Gastrocnemius medialis (tissue), 4 donors: ENCODE results near the gene HIP1R. TPM values are rescaled to one million over a fixed set of nuclear protein-coding genes. Genes with fewer than 3 reads are reported as not detected.

ENCODE experiments used
- ATAC-seq, 2 donors: fragments of 150-250 bp; one replicate each; pipeline ENCODE4 v1.9.1; 2016
- DNase-seq, 2 donors: peaks; one replicate each; pipeline ENCODE4 v3.0.0-alpha.2; 2019
- H3K27ac ChIP-seq, 4 donors: fragments of 200-600 bp; sonication (generic); 1 replicate in 1 of 4; 2 replicates in 3 of 4; pipeline ENCODE4 v1.5.1; 2016 to 2018; ENCODE audit warnings: mild to moderate bottlenecking in 2 of 4, moderate library complexity in 1 of 4
- H3K27me3 ChIP-seq, 3 donors: fragments of 200-600 bp; sonication (generic) in 2 of 3; 1 replicate in 1 of 3; 2 replicates in 2 of 3; pipeline versions ENCODE4 v1.5.1 to v1.6.0; 2016 to 2019; ENCODE audit warnings: mild to moderate bottlenecking in 1 of 3, moderate library complexity in 1 of 3
- H3K36me3 ChIP-seq, 2 donors: fragments of 200-600 bp; sonication (generic) in 1 of 2; one replicate each; pipeline ENCODE4 v1.5.1; 2017 to 2018
- H3K4me1 ChIP-seq, 2 donors: fragments of 200-600 bp; sonication (generic) in 1 of 2; one replicate each; pipeline ENCODE4 v1.5.1; 2016 to 2017; ENCODE audit warnings: mild to moderate bottlenecking in 2 of 2
- H3K4me3 ChIP-seq, 4 donors: fragments of 200-600 bp; sonication (generic) in 3 of 4; 1 replicate in 1 of 4; 2 replicates in 3 of 4; pipeline ENCODE4 v1.5.1; 2016 to 2019; ENCODE audit warnings: mild to moderate bottlenecking in 2 of 4
- H3K9me3 ChIP-seq, 3 donors: fragments of 200-600 bp; sonication (generic) in 2 of 3; 1 replicate in 1 of 3; 2 replicates in 2 of 3; pipeline ENCODE4 v1.5.1; 2016 to 2019
- POLR2A ChIP-seq, 2 donors: fragments of 450-650 bp; IDR thresholded peaks; one replicate each; pipeline ENCODE4 v1.6.1; 2017; ENCODE audit warnings: antibody characterized with exemption in 2 of 2, mild to moderate bottlenecking in 2 of 2, moderate library complexity in 2 of 2
- in situ Hi-C, 4 donors: fragments of 200-750 bp; cut with MboI; loops; one replicate each; pipeline versions ENCODE4 v1.15.0 to v1.8.0; 2017; ENCODE audit warnings: low sequenced_read_pairs in 4 of 4
- intact Hi-C: fragments of 100-400 bp; cut with DNase I; formaldehyde crosslinking; loops from one replicate; pipeline ENCODE4 v1.15.1; 2023; ENCODE audit warnings: low total_unique reads
- total RNA-seq, 4 donors: library from RNA; depleted of rRNA; stranded (reverse); fragments of >200 nt; gene quantifications; one replicate each; pipeline versions ENCODE4 v1.1.0 to v1.2.3, GENCODE V29; 2016
- TF ChIP-seq, protein P1 (sequence below), 5 experiments: fragments of 450-650 bp in 3 of 5; fragments of 200-600 bp in 2 of 5; sonication (generic) in 2 of 5; IDR thresholded peaks in 4 of 5; conservative IDR thresholded peaks in 1 of 5; 1 replicate in 4 of 5; 2 replicates in 1 of 5; pipeline ENCODE4 v1.5.1; 2016 to 2019; ENCODE audit warnings: antibody characterized with exemption in 5 of 5, mild to moderate bottlenecking in 3 of 5, moderate library complexity in 3 of 5

Gene HIP1R
- total RNA-seq, 4 donors from 2014 or later: 9.3 to 14.8 (median 14.5) TPM

DNA sequence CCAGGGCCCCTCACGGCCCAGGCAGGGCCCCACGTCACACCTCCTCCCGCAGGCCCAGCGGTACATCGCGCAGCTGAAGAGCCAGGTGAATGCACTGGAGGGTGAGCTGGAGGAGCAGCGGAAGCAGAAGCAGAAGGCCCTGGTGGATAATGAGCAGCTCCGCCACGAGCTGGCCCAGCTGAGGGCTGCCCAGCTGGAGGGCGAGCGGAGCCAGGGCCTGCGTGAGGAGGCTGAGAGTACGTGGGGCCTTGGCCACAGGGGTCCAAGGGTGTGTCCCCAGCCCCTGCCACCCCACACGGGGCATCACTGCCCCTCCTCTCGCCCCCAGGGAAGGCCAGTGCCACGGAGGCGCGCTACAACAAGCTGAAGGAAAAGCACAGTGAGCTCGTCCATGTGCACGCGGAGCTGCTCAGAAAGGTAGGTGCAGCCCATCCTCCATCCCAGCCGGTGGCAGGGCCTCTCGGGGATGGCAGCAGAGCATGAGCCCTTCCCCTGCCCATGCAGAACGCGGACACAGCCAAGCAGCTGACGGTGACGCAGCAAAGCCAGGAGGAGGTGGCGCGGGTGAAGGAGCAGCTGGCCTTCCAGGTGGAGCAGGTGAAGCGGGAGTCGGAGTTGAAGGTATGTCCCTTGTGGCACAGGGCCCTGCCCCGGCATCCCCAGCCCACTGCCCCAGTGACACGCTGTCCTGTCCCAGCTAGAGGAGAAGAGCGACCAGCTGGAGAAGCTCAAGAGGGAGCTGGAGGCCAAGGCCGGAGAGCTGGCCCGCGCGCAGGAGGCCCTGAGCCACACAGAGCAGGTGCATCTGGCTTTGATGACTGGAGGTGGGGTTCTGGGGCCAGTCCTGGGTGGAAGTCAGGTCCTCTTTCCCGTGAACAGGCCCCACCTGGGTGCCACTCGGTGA, 20.9 kb downstream of the HIP1R start:
- Histone ChIP-seq H3K4me3 (no peak overlapping the region), H3K27ac (no peak overlapping the region), H3K4me1 (peaks cover 6 to 11% of the 10 kb centered on the region in 2 donors), H3K9me3 (no peaks in the 10 kb centered on the region), H3K36me3 (no peaks in the 10 kb centered on the region), H3K27me3 (no peaks in the 10 kb centered on the region)
- in situ Hi-C loops (loop anchor here in 3 of 4 donors (5.0 to 10.0 kb wide), 2 partner anchors 96 to 99 kb away; no protein-coding TSS in a partner anchor), intact Hi-C loops (no loop called here)
- DNase-seq: no peak
- TF ChIP-seq, protein P1, sequence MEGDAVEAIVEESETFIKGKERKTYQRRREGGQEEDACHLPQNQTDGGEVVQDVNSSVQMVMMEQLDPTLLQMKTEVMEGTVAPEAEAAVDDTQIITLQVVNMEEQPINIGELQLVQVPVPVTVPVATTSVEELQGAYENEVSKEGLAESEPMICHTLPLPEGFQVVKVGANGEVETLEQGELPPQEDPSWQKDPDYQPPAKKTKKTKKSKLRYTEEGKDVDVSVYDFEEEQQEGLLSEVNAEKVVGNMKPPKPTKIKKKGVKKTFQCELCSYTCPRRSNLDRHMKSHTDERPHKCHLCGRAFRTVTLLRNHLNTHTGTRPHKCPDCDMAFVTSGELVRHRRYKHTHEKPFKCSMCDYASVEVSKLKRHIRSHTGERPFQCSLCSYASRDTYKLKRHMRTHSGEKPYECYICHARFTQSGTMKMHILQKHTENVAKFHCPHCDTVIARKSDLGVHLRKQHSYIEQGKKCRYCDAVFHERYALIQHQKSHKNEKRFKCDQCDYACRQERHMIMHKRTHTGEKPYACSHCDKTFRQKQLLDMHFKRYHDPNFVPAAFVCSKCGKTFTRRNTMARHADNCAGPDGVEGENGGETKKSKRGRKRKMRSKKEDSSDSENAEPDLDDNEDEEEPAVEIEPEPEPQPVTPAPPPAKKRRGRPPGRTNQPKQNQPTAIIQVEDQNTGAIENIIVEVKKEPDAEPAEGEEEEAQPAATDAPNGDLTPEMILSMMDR (IDR thresholded peaks at IDR 0.05 in 4 of 5, conservative IDR thresholded peaks at IDR 0.05 in 1 of 5): no peak
- no peak for TF ChIP-seq POLR2A (IDR thresholded peaks at IDR 0.05)
- no peak for ATAC-seq

- Histone ChIP-seq H3K27ac (no peak overlapping the region), H3K9me3 (no peaks in the 10 kb centered on the region), H3K4me3 (no peak overlapping the region), H3K4me1 (peaks cover 6 to 8% of the 10 kb centered on the region in 2 donors), H3K27me3 (no peaks in the 10 kb centered on the region), H3K36me3 (no peaks in the 10 kb centered on the region)
- TF ChIP-seq, protein P1 (IDR thresholded peaks at IDR 0.05 in 4 of 5, conservative IDR thresholded peaks at IDR 0.05 in 1 of 5): no peak
- no peak for TF ChIP-seq POLR2A (IDR thresholded peaks at IDR 0.05)
- intact Hi-C loops: no loop called here
- no peak for ATAC-seq
- no peak for DNase-seq
- in situ Hi-C loops: loop anchor here in 3 of 4 donors (5.0 to 10.0 kb wide), 2 partner anchors 95 to 98 kb away; no protein-coding TSS in a partner anchor
Measured at GRCh38 chr12:122856999-122857671, 21.9 kb downstream of the HIP1R start.

GRCh38 chr12:122858171-122858570, 22.9 kb downstream of the HIP1R start:
- in situ Hi-C loops: loop anchor here in 3 of 4 donors (5.0 to 10.0 kb wide), 2 partner anchors 94 to 97 kb away; no protein-coding TSS in a partner anchor

GRCh38 chr12:122858591-122859302, 23.5 kb downstream of the HIP1R start:
- ATAC-seq: no peak
- Histone ChIP-seq H3K27ac (no peak overlapping the region), H3K4me3 (no peak overlapping the region), H3K27me3 (no peaks in the 10 kb centered on the region), H3K9me3 (no peaks in the 10 kb centered on the region), H3K36me3 (no peaks in the 10 kb centered on the region), H3K4me1 (peaks cover 0 to 6% of the 10 kb centered on the region in 2 donors)
- no peak for DNase-seq
- TF ChIP-seq, protein P1 (IDR thresholded peaks at IDR 0.05 in 4 of 5, conservative IDR thresholded peaks at IDR 0.05 in 1 of 5): no peak
- TF ChIP-seq POLR2A (IDR thresholded peaks at IDR 0.05): no peak
- intact Hi-C loops: no loop called here
- in situ Hi-C loops: loop anchor here in 3 of 4 donors (5.0 to 10.0 kb wide), 2 partner anchors 94 to 96 kb away; no protein-coding TSS in a partner anchor

More at GRCh38 chr12:122858171-122858570, 22.9 kb downstream of the HIP1R start:
- H3K9me3 ChIP-seq: no peaks in the 10 kb centered on the region
- TF ChIP-seq, protein P1 (IDR thresholded peaks at IDR 0.05 in 4 of 5, conservative IDR thresholded peaks at IDR 0.05 in 1 of 5): no peak
- TF ChIP-seq POLR2A (IDR thresholded peaks at IDR 0.05): no peak
- no peak overlapping the region for H3K27ac ChIP-seq
- intact Hi-C loops: no loop called here
- no peak overlapping the region for H3K4me3 ChIP-seq
- no peaks in the 10 kb centered on the region for H3K27me3 ChIP-seq
- H3K4me1 ChIP-seq: peaks cover 0 to 6% of the 10 kb centered on the region in 2 donors
- ATAC-seq (no peak), DNase-seq (no peak)
- no peaks in the 10 kb centered on the region for H3K36me3 ChIP-seq
